ENCODE measurements around the gene LCP1.

LCP1 gene

GRCh38 chr13:46076827-46077226 lies 105.2 kb downstream of the LCP1 start:
- in situ Hi-C loops (cut with HindIII; ENCODE audit: low sequenced_read_pairs): no loop called here
- no peak for DNase-seq (ENCODE audit: low read depth, low spot score)
- TF ChIP-seq CTCF (IDR thresholded peaks at IDR 0.05; ENCODE audit: low read depth, low read length): no peak
- no peak overlapping the region for H3K4me3 ChIP-seq (ENCODE audit: low read depth, low read length)
